Ishikawa (cell line): ENCODE measurements around the gene IGFN1.

Source experiments
- CEBPB ChIP-seq: IDR thresholded peaks from 2 replicates; pipeline ENCODE4 v1.6.1; 2012
- CREB1 ChIP-seq: IDR thresholded peaks from 2 replicates; pipeline ENCODE4 v1.6.1; 2012; ENCODE audit warnings: low read depth
- EGR1 ChIP-seq: IDR thresholded peaks from 2 replicates; pipeline ENCODE4 v1.6.1; 2012
- EP300 ChIP-seq: IDR thresholded peaks from 2 replicates; pipeline ENCODE4 v1.6.1; 2012; ENCODE audit warnings: borderline replicate concordance
- FOXM1 ChIP-seq: IDR thresholded peaks from 2 replicates; pipeline ENCODE4 v1.6.1; 2012; ENCODE audit warnings: low read depth, borderline replicate concordance
- NFIC ChIP-seq: IDR thresholded peaks from 2 replicates; pipeline ENCODE4 v1.6.1; 2012
- RAD21 ChIP-seq: IDR thresholded peaks from 2 replicates; pipeline ENCODE4 v1.6.1; 2012; ENCODE audit warnings: low read depth
- TAF1 ChIP-seq: IDR thresholded peaks from 2 replicates; pipeline ENCODE4 v1.6.1; 2012; ENCODE audit warnings: low read depth, mild to moderate bottlenecking
- TCF12 ChIP-seq: IDR thresholded peaks from 2 replicates; pipeline ENCODE4 v1.6.1; 2012; ENCODE audit warnings: low read depth
- TEAD4 ChIP-seq: IDR thresholded peaks from 2 replicates; pipeline ENCODE4 v1.6.1; 2012
- YY1 ChIP-seq: IDR thresholded peaks from 2 replicates; pipeline ENCODE4 v1.6.1; 2012; ENCODE audit warnings: low read depth
- ZBTB7A ChIP-seq: IDR thresholded peaks from 2 replicates; pipeline ENCODE4 v1.6.1; 2012; ENCODE audit warnings: low read depth
- TF ChIP-seq, protein P1 (sequence below): IDR thresholded peaks from 2 replicates; pipeline ENCODE4 v1.6.1; 2012
- TF ChIP-seq, protein P2 (sequence below): IDR thresholded peaks from 2 replicates; pipeline ENCODE4 v1.6.1; 2012
- TF ChIP-seq, protein P3 (sequence below): IDR thresholded peaks from 2 replicates; pipeline ENCODE4 v1.6.1; 2012; ENCODE audit warnings: low read depth, mild to moderate bottlenecking

IGFN1 gene

DNA sequence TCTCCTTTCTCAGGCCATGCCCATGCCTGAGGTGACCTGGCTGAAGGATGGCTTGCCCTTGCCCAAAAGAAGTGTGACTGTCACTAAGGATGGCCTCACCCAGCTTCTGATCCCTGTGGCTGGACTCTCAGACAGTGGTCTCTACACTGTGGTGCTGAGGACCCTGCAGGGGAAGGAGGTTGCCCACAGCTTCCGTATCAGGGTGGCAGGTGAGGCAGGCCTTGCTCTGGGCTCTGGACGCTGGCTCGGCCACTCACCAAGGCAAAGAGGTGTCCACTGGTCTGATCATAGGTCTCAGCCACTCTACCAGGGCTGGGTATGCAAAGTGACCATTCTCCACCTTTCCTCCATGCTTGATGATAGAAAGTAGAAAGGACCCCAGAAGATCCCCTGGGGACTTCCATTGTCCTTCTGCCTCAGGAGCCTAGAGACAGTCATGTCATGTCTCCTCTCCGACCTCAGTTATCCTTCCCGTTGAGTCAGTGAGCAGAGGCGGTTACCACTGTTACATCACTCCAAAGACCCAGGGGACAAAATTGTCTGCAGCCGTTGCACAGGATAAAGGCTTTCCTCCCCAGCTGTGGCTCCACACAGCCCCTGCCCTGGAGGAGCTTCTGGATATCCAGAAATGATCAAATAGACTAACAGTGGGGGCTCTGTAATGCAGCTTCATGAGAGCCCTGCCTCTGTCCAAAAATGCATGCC lies 34.2 kb downstream of the IGFN1 start:
- no peak for TF ChIP-seq EP300
- TF ChIP-seq TCF12, result no peak
- TF ChIP-seq NFIC, result no peak
- TF ChIP-seq, protein P1, sequence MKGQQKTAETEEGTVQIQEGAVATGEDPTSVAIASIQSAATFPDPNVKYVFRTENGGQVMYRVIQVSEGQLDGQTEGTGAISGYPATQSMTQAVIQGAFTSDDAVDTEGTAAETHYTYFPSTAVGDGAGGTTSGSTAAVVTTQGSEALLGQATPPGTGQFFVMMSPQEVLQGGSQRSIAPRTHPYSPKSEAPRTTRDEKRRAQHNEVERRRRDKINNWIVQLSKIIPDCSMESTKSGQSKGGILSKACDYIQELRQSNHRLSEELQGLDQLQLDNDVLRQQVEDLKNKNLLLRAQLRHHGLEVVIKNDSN, result no peak
- no peak for TF ChIP-seq EGR1
- TF ChIP-seq CREB1, result no peak
- no peak for TF ChIP-seq RAD21
- TF ChIP-seq ZBTB7A, result no peak
- TF ChIP-seq TAF1, result no peak
- TF ChIP-seq, protein P2, sequence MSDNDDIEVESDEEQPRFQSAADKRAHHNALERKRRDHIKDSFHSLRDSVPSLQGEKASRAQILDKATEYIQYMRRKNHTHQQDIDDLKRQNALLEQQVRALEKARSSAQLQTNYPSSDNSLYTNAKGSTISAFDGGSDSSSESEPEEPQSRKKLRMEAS, result no peak
- no peak for TF ChIP-seq TEAD4
- no peak for TF ChIP-seq YY1
- TF ChIP-seq, protein P3, sequence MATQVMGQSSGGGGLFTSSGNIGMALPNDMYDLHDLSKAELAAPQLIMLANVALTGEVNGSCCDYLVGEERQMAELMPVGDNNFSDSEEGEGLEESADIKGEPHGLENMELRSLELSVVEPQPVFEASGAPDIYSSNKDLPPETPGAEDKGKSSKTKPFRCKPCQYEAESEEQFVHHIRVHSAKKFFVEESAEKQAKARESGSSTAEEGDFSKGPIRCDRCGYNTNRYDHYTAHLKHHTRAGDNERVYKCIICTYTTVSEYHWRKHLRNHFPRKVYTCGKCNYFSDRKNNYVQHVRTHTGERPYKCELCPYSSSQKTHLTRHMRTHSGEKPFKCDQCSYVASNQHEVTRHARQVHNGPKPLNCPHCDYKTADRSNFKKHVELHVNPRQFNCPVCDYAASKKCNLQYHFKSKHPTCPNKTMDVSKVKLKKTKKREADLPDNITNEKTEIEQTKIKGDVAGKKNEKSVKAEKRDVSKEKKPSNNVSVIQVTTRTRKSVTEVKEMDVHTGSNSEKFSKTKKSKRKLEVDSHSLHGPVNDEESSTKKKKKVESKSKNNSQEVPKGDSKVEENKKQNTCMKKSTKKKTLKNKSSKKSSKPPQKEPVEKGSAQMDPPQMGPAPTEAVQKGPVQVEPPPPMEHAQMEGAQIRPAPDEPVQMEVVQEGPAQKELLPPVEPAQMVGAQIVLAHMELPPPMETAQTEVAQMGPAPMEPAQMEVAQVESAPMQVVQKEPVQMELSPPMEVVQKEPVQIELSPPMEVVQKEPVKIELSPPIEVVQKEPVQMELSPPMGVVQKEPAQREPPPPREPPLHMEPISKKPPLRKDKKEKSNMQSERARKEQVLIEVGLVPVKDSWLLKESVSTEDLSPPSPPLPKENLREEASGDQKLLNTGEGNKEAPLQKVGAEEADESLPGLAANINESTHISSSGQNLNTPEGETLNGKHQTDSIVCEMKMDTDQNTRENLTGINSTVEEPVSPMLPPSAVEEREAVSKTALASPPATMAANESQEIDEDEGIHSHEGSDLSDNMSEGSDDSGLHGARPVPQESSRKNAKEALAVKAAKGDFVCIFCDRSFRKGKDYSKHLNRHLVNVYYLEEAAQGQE, result no peak
- TF ChIP-seq FOXM1, result no peak
- no peak for TF ChIP-seq CEBPB

DNA sequence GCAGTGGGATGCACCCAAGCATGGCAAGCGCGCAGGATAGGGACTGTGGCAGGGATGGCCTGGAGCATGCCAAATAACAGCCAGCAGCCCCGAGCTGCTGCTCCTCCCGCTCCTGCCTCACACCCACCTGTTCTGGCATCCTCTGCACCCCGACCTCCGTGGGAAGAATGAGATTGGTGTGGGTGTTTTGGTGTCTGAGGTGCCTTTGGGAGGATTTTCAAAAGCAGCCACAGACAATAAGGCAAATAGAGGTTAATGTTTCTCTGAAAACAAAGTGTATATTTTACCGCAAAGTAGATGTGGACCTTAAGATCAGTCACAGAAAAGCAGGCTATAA lies 35.5 kb downstream of the IGFN1 start:
- TF ChIP-seq RAD21 (no peak), NFIC (no peak), YY1 (no peak), TEAD4 (no peak), CREB1 (no peak), CEBPB (no peak), TAF1 (no peak), EP300 (no peak), EGR1 (no peak), TCF12 (no peak), FOXM1 (no peak), ZBTB7A (no peak)
- TF ChIP-seq, protein P1, result no peak
- TF ChIP-seq, protein P2, result no peak
- TF ChIP-seq, protein P3, result no peak

DNA sequence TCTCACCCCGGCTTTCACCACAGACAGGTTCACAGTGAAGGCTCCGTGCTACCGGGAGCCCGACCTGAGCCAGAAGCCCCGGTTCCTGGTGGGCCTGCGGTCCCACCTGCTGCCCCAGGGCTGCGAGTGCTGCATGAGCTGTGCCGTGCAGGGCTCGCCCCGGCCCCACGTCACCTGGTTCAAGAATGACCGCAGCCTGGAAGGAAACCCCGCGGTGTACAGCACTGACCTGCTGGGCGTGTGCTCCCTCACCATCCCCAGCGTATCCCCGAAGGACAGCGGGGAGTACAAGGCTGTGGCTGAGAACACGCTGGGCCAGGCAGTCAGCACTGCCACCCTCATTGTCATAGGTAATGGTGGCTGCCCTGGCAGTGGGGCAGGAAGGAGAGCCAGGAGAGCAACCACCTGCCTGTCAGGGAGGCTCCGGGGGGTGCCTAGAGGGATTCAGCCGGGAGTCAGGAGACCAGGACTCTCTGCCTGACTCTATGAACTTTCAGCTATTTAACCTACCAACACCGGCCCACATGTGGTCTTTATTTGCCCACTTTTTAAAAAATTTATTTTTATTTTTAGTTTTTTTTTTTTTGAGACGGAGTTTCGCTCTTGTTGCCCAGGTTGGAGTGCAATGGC lies 36.4 kb downstream of the IGFN1 start:
- TF ChIP-seq TAF1 (no peak), RAD21 (no peak), FOXM1 (no peak), EGR1 (no peak)
- TF ChIP-seq, protein P2, result no peak

DNA sequence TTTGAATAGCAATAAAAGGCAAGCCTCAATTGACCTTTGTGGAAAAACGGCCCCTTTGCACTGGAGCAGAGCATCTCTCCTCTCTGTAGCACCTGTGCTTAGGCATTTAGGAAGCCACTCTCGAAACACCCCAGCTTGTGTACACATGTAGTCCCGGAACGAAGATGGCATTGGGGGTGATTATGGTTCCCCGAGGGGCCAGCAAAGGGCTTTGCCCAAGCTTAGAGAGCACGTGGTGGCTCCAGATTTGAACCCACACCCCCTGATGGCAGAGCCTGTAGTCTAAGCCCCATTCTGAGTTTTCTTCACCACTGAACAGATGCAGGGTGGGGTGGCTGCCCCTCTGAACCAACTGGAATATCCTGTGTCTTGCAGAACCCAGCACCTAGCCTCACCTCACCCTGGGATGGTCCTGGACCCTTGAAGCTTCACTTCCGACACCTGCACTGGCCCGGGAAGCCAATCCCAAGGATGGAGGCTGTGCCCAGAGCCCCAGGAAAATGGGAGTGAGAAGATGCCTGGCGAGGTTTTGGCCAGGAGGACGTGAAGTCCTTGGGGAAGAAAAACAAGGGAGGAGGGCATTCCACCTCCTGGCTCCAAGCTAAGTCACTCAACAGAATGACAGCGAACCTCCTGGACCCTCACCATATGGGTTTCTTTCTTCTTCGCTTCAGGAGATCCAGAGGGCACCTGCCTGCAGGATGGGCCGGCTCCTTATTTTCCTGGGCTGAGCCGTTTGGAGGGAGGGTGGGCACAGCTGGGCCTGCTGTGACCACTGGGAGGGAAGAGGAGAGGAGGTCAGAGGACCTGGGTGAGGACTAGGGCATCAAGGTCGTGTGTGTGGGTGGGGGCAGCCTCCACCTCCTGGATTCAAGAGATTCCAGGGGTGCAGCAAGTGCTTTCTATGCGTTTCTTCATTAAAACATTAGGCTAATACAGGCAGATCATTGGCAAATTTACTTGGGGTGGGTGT lies 37.7 kb downstream of the IGFN1 start:
- no peak for TF ChIP-seq ZBTB7A
- no peak for TF ChIP-seq YY1
- TF ChIP-seq TAF1, result no peak
- no peak for TF ChIP-seq CREB1
- no peak for TF ChIP-seq NFIC
- TF ChIP-seq, protein P3, result no peak
- no peak for TF ChIP-seq FOXM1
- no peak for TF ChIP-seq TCF12
- no peak for TF ChIP-seq CEBPB
- TF ChIP-seq EP300, result no peak
- TF ChIP-seq EGR1, result no peak
- TF ChIP-seq TEAD4, result no peak
- TF ChIP-seq, protein P1, result no peak
- TF ChIP-seq RAD21, result no peak
